ENCODE measurements around the gene SMYD3.
"Not testable (repeated sequence)": the region's sequence is repeated elsewhere in the genome, so short reads cannot be mapped to it uniquely, and the experiment has no call there.

DNA sequence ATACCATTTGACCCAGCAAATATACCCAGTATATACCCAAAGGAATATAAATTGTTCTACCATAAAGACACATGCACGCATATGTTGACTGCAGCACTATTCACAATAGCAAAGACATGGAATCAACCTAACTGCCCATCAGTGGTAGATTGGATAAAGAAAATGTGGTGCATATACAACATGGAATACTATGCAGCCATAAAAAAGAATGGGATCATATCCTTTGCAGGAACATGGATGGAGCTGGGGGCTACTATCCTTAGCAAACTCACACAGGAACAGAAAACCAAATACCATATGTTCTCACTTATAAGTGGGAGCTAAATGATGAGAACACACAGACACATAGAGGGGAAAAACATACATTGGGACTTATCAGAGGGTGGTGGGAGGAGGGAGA is 766.7 kb downstream of the SMYD3 start:
- TF ChIP-seq, protein P1, sequence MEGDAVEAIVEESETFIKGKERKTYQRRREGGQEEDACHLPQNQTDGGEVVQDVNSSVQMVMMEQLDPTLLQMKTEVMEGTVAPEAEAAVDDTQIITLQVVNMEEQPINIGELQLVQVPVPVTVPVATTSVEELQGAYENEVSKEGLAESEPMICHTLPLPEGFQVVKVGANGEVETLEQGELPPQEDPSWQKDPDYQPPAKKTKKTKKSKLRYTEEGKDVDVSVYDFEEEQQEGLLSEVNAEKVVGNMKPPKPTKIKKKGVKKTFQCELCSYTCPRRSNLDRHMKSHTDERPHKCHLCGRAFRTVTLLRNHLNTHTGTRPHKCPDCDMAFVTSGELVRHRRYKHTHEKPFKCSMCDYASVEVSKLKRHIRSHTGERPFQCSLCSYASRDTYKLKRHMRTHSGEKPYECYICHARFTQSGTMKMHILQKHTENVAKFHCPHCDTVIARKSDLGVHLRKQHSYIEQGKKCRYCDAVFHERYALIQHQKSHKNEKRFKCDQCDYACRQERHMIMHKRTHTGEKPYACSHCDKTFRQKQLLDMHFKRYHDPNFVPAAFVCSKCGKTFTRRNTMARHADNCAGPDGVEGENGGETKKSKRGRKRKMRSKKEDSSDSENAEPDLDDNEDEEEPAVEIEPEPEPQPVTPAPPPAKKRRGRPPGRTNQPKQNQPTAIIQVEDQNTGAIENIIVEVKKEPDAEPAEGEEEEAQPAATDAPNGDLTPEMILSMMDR (IDR thresholded peaks at IDR 0.05 in 8 of 11, conservative IDR thresholded peaks at IDR 0.05 in 3 of 11), result not testable (repeated sequence)
- TF ChIP-seq POLR2AphosphoS5, POLR2A (IDR thresholded peaks at IDR 0.05): not testable (repeated sequence)

Measured in spleen (tissue), 7 donors.